ENCODE measurements around the gene GNMT. TPM values are rescaled to one million over a fixed set of nuclear protein-coding genes. Genes with fewer than 3 reads are reported as not detected.

GNMT gene
- total RNA-seq, 1 experiment from 2014 or later, result 1.8 TPM

- no TSS peak for BruUV-seq (replicated peaks)
- no peak for DNase-seq (ENCODE audit: low spot score)
- Histone ChIP-seq H3K4me3 (ENCODE audit: low read depth, low read length, poor library complexity, severe bottlenecking) (no peak overlapping the region), H3K4me1 (ENCODE audit: insufficient read depth, low read length, poor library complexity, severe bottlenecking) (peaks cover 10% of the 10 kb centered on the region), H3K27me3 (replicated peaks; ENCODE audit: insufficient read depth, low read depth, low read length, poor library complexity) (no peaks in the 10 kb centered on the region), H3K9me3 (ENCODE audit: low read depth, low read length, poor library complexity, severe bottlenecking) (no peaks in the 10 kb centered on the region), H3K36me3 (ENCODE audit: insufficient read depth, low read length, poor library complexity, severe bottlenecking) (peaks cover 12% of the 10 kb centered on the region), H3K27ac (ENCODE audit: low read depth, low read length, poor library complexity, severe bottlenecking) (no peak overlapping the region)
- intact Hi-C loops (cut with micrococcal nuclease; ENCODE audit: unreplicated experiment), result no loop called here
- CTCF ChIA-PET, result no interaction called here
- TF ChIP-seq CTCF (conservative IDR thresholded peaks at IDR 0.05; ENCODE audit: low read depth, low read length), result no peak
- no peak for TF ChIP-seq EZH2 (IDR thresholded peaks at IDR 0.05; ENCODE audit: borderline replicate concordance, low read depth, low read length, poor library complexity, severe bottlenecking)
- POLR2A ChIA-PET (ENCODE audit: low non-redundant PET), result no interaction called here
Observed at GRCh38 chr6:42969431-42969830, 8.9 kb downstream of the GNMT start.

DNA sequence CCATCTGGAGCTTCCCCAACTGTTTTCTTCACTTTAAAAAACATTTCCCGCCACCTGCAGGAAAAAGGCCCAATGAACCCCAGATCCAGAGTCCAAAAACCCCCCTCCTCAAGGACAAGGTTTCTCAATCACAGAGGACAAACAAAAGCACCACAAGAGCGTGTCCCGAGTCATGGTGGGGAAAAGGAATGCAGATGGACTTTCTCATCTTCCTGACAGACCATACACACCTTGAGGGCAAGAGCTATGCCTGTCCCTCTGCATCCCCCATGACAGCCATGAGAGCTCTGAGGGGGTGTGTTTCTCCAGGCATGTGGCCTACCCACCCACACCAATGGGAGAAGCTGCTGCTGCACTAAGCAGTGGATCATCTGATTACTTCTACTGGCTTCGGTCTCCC, 9.4 kb downstream of the GNMT start:
- Histone ChIP-seq H3K27ac (ENCODE audit: low read depth, low read length, poor library complexity, severe bottlenecking) (no peak overlapping the region), H3K36me3 (ENCODE audit: insufficient read depth, low read length, poor library complexity, severe bottlenecking) (peaks cover 9% of the 10 kb centered on the region), H3K4me1 (ENCODE audit: insufficient read depth, low read length, poor library complexity, severe bottlenecking) (peaks cover 10% of the 10 kb centered on the region), H3K27me3 (replicated peaks; ENCODE audit: insufficient read depth, low read depth, low read length, poor library complexity) (no peaks in the 10 kb centered on the region), H3K4me3 (ENCODE audit: low read depth, low read length, poor library complexity, severe bottlenecking) (no peak overlapping the region), H3K9me3 (ENCODE audit: low read depth, low read length, poor library complexity, severe bottlenecking) (no peaks in the 10 kb centered on the region)
- intact Hi-C loops (cut with micrococcal nuclease; ENCODE audit: unreplicated experiment), result no loop called here
- no peak for DNase-seq (ENCODE audit: low spot score)
- TF ChIP-seq CTCF (conservative IDR thresholded peaks at IDR 0.05; ENCODE audit: low read depth, low read length) (no peak), EZH2 (IDR thresholded peaks at IDR 0.05; ENCODE audit: borderline replicate concordance, low read depth, low read length, poor library complexity, severe bottlenecking) (no peak)
- ChIA-PET CTCF (no interaction called here), POLR2A (ENCODE audit: low non-redundant PET) (no interaction called here)
- no TSS peak for BruUV-seq (replicated peaks)

DNA sequence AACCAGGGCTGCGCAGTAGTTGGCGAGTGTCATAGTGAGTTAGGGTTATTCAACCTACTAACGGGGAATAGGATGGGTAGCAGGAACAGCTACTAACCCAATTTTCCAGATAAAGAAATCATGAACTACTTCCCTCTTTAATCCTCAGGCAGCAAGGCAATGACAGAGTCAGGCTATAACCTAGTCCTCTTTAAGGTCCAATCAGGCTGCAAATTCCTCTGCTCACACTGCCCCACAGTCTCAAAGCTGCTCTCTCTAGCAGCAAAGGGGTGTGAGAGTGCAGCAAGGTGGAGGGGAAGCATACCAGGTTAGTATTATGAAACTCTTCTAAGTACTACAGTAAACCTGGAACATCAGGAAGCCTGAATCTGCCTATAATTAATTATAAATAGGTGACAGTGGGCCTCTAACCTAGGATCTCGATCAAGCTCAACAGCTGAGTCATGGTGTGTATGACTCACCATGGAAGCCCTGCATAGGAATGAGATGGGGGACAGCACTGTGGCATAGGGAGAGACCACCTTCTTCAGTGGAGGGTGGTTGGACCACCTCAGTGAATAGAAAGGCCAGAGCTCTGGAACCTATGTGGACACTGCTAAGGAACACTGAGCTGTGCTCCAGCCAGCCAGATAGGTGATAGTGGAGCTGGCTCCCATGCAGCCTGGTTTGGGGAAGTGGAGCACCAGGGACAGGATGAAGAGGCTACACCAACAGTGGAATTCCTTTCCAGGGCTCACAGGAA, 10.5 kb downstream of the GNMT start:
- no TSS peak for BruUV-seq (replicated peaks)
- POLR2A ChIA-PET (ENCODE audit: low non-redundant PET), result no interaction called here
- H3K4me1 ChIP-seq (ENCODE audit: insufficient read depth, low read length, poor library complexity, severe bottlenecking), result peaks cover 10% of the 10 kb centered on the region
- H3K27ac ChIP-seq (ENCODE audit: low read depth, low read length, poor library complexity, severe bottlenecking), result peak overlapping the region; percentile 71
- TF ChIP-seq CTCF (conservative IDR thresholded peaks at IDR 0.05; ENCODE audit: low read depth, low read length) (no peak), EZH2 (IDR thresholded peaks at IDR 0.05; ENCODE audit: borderline replicate concordance, low read depth, low read length, poor library complexity, severe bottlenecking) (no peak)
- H3K27me3 ChIP-seq (replicated peaks; ENCODE audit: insufficient read depth, low read depth, low read length, poor library complexity), result no peaks in the 10 kb centered on the region
- intact Hi-C loops (cut with micrococcal nuclease; ENCODE audit: unreplicated experiment), result no loop called here
- H3K36me3 ChIP-seq (ENCODE audit: insufficient read depth, low read length, poor library complexity, severe bottlenecking), result peaks cover 4% of the 10 kb centered on the region
- CTCF ChIA-PET, result interaction anchor here (1.3 kb wide), 1 partner anchor 13 kb away, joined by 3 read pairs; the partner anchor contains the start of gene PPP2R5D
- no peaks in the 10 kb centered on the region for H3K9me3 ChIP-seq (ENCODE audit: low read depth, low read length, poor library complexity, severe bottlenecking)
- peak; percentile 43 for DNase-seq (ENCODE audit: low spot score)
- no peak overlapping the region for H3K4me3 ChIP-seq (ENCODE audit: low read depth, low read length, poor library complexity, severe bottlenecking)

Measured in A673 (cell line).